ENCODE results near the gene PNCK. TPM values are rescaled to one million over a fixed set of nuclear protein-coding genes. Genes with fewer than 3 reads are reported as not detected.
A peak's percentile ranks its signal among the peaks of the same experiment; 100 is the strongest.
"Not testable (repeated sequence)": the region's sequence is repeated elsewhere in the genome, so short reads cannot be mapped to it uniquely, and the experiment has no call there.

PNCK gene
- polyA plus RNA-seq, 3 donors: not detected

DNA sequence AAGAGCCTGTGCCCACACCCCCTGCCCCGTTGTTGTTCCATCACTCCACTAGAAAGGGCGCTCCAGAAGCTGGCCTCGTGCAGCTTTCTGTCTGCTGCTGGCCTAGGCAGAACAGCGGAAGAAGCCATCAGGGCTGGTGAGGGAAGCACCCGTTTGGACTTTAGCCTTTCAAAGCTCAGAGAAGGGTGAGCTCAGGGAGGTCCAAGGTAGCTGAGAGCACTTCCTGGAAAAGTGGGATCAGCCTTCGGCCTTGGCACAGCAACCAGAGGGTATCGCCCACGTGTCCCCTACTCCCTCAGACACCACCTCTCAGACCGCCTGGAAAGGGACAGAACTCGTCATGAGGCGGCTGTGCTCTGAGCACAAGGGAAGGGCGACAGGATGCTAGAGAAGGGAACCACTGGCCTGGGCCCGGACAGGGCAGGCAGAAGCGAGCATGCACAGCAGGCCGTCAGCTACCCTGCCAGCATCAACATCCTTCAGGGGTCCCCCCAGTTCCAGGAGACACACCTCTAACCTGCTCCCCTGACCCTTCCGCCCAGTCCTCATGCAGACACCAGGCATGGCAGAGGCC, 25.7 kb upstream of the PNCK start:
- not testable (repeated sequence) for H3K27ac ChIP-seq (ENCODE audit: low read depth in 1 of 2, low read length in 2 of 2)

DNA sequence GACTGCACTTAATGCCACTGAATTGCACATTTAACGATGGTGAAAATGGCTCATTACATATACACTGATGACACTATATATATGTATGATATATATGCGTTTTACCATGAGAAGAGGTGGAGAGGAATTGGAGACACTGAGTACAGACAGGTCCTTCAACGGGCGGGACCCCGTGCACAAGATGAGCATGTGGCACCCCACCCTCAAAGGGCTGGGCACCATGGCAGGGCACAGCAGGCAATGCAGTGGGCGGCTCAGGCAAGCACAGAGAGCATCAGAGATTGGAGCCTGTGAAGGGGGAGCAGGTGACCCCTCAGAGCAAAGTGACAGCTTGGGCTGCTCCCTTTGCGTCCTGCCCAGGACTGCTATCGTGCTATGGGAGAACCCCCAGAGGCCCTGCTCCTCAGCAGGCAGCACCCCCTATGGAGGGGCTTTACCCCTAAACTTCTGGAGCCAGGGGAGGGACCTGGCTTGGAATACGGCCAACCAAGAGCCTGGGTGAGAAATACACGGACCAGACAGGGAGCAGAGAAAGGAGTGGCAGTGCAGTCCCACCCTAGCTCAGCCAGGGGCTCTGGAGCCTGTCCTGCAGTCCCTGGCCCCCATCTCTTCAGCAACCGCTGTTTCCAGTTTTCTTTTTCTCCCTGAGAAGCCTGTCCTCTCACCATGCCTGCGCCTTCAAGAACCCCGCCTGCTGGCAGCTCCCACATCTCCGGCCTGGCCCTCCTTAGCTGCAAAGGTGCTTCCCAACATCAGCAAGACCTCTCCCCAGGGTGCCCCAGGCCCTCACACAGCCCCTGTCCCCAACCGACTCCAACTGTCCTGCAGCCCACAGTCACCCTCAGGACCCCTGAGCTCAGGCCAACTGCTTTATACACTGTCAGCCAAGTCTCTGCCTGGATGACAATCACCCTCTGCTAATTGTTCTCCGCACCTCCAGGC, 24.6 kb upstream of the PNCK start:
- WGBS (ENCODE audit: insufficient coverage): 80% methylated on average over 1 of the region's 16 CpGs
- H3K27me3 ChIP-seq (ENCODE audit: control insufficient read depth in 2 of 2, insufficient read depth in 2 of 2, low read length in 2 of 2): no peaks in the 10 kb centered on the region
- H3K9me3 Mint-ChIP-seq: no peaks in the 10 kb centered on the region
- no peaks in the 10 kb centered on the region for H3K4me1 Mint-ChIP-seq
- H3K4me3 Mint-ChIP-seq: no peak overlapping the region
- H3K9me3 ChIP-seq (replicated peaks in 1 of 2; ENCODE audit: control insufficient read depth in 1 of 2, insufficient read depth in 1 of 2, low read length in 2 of 2): no peaks in the 10 kb centered on the region
- DNase-seq: no peak
- H4K20me1 ChIP-seq (ENCODE audit: insufficient read depth, low read length): peaks cover 20% of the 10 kb centered on the region
- intact Hi-C loops (cut with micrococcal nuclease): no loop called here
- no peaks in the 10 kb centered on the region for H3K4me1 ChIP-seq (ENCODE audit: control insufficient read depth in 1 of 2, insufficient read depth in 2 of 2, low read length in 2 of 2)
- peaks cover 41 to 54% of the 10 kb centered on the region in 2 donors for H3K36me3 ChIP-seq (replicated peaks in 1 of 2; ENCODE audit: control insufficient read depth in 1 of 2, insufficient read depth in 2 of 2, low read length in 2 of 2)
- H3K27ac ChIP-seq (ENCODE audit: low read depth in 1 of 2, low read length in 2 of 2): no peak overlapping the region
- no peak overlapping the region for H3K4me2 ChIP-seq (replicated peaks; ENCODE audit: extremely low read depth, low read length, poor library complexity, severe bottlenecking)
- no peak overlapping the region for H3K9ac ChIP-seq (ENCODE audit: insufficient read depth, low read length, poor library complexity, severe bottlenecking)
- H3K36me3 Mint-ChIP-seq: peaks cover 36 to 60% of the 10 kb centered on the region in 2 donors
- H2AFZ ChIP-seq (ENCODE audit: insufficient read depth, low read depth, low read length, poor library complexity, severe bottlenecking): no peak overlapping the region
- no peaks in the 10 kb centered on the region for H3K79me2 ChIP-seq (ENCODE audit: insufficient read depth, low read length)
- peak overlapping the region in 2 of 7 donors; percentile 5 to 15 for H3K27ac Mint-ChIP-seq
- H3K27me3 Mint-ChIP-seq (ENCODE audit: low read depth in 3 of 3): peaks cover 0 to 11% (median 0%) of the 10 kb centered on the region in 3 donors
- no peak overlapping the region for H3K4me3 ChIP-seq (replicated peaks in 1 of 3; ENCODE audit: low read depth in 2 of 3, low read length in 3 of 3)
- TF ChIP-seq, protein P1, sequence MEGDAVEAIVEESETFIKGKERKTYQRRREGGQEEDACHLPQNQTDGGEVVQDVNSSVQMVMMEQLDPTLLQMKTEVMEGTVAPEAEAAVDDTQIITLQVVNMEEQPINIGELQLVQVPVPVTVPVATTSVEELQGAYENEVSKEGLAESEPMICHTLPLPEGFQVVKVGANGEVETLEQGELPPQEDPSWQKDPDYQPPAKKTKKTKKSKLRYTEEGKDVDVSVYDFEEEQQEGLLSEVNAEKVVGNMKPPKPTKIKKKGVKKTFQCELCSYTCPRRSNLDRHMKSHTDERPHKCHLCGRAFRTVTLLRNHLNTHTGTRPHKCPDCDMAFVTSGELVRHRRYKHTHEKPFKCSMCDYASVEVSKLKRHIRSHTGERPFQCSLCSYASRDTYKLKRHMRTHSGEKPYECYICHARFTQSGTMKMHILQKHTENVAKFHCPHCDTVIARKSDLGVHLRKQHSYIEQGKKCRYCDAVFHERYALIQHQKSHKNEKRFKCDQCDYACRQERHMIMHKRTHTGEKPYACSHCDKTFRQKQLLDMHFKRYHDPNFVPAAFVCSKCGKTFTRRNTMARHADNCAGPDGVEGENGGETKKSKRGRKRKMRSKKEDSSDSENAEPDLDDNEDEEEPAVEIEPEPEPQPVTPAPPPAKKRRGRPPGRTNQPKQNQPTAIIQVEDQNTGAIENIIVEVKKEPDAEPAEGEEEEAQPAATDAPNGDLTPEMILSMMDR (IDR thresholded peaks at IDR 0.05): no peak

More for the DNA sequence above, 25.7 kb upstream of the PNCK start:
- H3K4me3 ChIP-seq (replicated peaks in 1 of 3; ENCODE audit: low read depth in 2 of 3, low read length in 3 of 3); H2AFZ ChIP-seq (ENCODE audit: insufficient read depth, low read depth, low read length, poor library complexity, severe bottlenecking); H3K79me2 ChIP-seq (ENCODE audit: insufficient read depth, low read length); H3K9ac ChIP-seq (ENCODE audit: insufficient read depth, low read length, poor library complexity, severe bottlenecking); H3K4me1 Mint-ChIP-seq; H3K27ac Mint-ChIP-seq; intact Hi-C loops (cut with micrococcal nuclease); H3K4me1 ChIP-seq (ENCODE audit: control insufficient read depth in 1 of 2, insufficient read depth in 2 of 2, low read length in 2 of 2); H3K4me2 ChIP-seq (replicated peaks; ENCODE audit: extremely low read depth, low read length, poor library complexity, severe bottlenecking); H3K27me3 ChIP-seq (ENCODE audit: control insufficient read depth in 2 of 2, insufficient read depth in 2 of 2, low read length in 2 of 2); DNase-seq; H3K27me3 Mint-ChIP-seq (ENCODE audit: low read depth in 3 of 3); H3K4me3 Mint-ChIP-seq; H3K9me3 ChIP-seq (replicated peaks in 1 of 2; ENCODE audit: control insufficient read depth in 1 of 2, insufficient read depth in 1 of 2, low read length in 2 of 2); H3K9me3 Mint-ChIP-seq: not testable (repeated sequence)
- WGBS (ENCODE audit: insufficient coverage): 100% methylated on average over 2 of the region's 16 CpGs
- H4K20me1 ChIP-seq (ENCODE audit: insufficient read depth, low read length): peaks cover 29% of the 10 kb centered on the region
- peaks cover 52 to 63% of the 10 kb centered on the region in 2 donors for H3K36me3 ChIP-seq (replicated peaks in 1 of 2; ENCODE audit: control insufficient read depth in 1 of 2, insufficient read depth in 2 of 2, low read length in 2 of 2)
- H3K36me3 Mint-ChIP-seq: peaks cover 40 to 69% of the 10 kb centered on the region in 2 donors

DNA sequence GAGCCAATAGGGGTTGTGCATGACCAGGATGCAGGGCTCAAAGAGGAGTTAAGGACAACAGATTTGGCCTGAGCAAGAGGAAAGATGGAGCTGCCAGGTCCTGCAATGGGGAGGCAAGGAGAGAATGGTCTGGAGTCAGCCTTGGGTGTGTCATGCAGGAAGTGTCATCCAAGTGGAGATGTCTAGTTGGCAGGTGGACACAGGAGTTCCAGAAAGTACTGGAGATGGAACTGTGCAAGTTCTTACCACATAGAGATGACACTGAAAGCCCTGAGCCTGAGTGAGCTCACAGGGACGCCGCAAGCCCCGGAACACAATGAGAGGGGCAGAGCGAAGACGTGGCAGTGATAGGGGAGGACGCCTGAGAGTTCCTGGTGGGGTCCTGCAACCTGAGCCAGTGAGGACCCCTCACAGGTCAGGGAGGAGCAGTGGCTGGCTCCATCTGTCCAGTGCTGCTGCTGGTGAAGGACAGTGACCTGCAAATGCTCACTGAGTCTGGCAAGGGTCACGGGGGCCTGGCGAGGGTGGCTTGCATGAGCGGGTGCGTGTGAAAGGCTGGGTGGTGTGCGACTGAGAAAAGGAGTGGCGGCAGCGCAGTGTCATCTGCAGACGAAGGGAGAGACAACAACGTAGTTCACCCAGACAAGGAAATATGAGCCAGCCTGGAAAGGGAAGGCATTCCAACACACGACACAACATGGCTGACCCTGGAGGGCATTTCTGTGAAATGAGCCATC, 23.5 kb upstream of the PNCK start:
- H3K27ac ChIP-seq (ENCODE audit: low read depth in 1 of 2, low read length in 2 of 2); H3K4me3 Mint-ChIP-seq; H2AFZ ChIP-seq (ENCODE audit: insufficient read depth, low read depth, low read length, poor library complexity, severe bottlenecking); H3K9me3 Mint-ChIP-seq; H3K4me3 ChIP-seq (replicated peaks in 1 of 3; ENCODE audit: low read depth in 2 of 3, low read length in 3 of 3); intact Hi-C loops (cut with micrococcal nuclease); H3K4me1 Mint-ChIP-seq; H3K9ac ChIP-seq (ENCODE audit: insufficient read depth, low read length, poor library complexity, severe bottlenecking); DNase-seq; H3K4me2 ChIP-seq (replicated peaks; ENCODE audit: extremely low read depth, low read length, poor library complexity, severe bottlenecking); H3K79me2 ChIP-seq (ENCODE audit: insufficient read depth, low read length); H3K4me1 ChIP-seq (ENCODE audit: control insufficient read depth in 1 of 2, insufficient read depth in 2 of 2, low read length in 2 of 2); H3K27me3 ChIP-seq (ENCODE audit: control insufficient read depth in 2 of 2, insufficient read depth in 2 of 2, low read length in 2 of 2); H3K9me3 ChIP-seq (replicated peaks in 1 of 2; ENCODE audit: control insufficient read depth in 1 of 2, insufficient read depth in 1 of 2, low read length in 2 of 2): not testable (repeated sequence)
- 94% methylated on average over 6 of the region's 16 CpGs for WGBS (ENCODE audit: insufficient coverage)
- H3K36me3 Mint-ChIP-seq: peaks cover 29 to 52% of the 10 kb centered on the region in 2 donors
- H3K27ac Mint-ChIP-seq: peak overlapping the region in 2 of 7 donors; percentile 32 to 40
- H4K20me1 ChIP-seq (ENCODE audit: insufficient read depth, low read length): peaks cover 20% of the 10 kb centered on the region
- H3K36me3 ChIP-seq (replicated peaks in 1 of 2; ENCODE audit: control insufficient read depth in 1 of 2, insufficient read depth in 2 of 2, low read length in 2 of 2): peaks cover 33 to 44% of the 10 kb centered on the region in 2 donors
- H3K27me3 Mint-ChIP-seq (ENCODE audit: low read depth in 3 of 3): peaks cover 0 to 11% (median 9%) of the 10 kb centered on the region in 3 donors
